ENCODE measurements around the gene MRPL55.

- TF ChIP-seq CTCF (conservative IDR thresholded peaks at IDR 0.05; ENCODE audit: low read depth, low read length) (no peak), EZH2phosphoT487 (IDR thresholded peaks at IDR 0.05; ENCODE audit: borderline replicate concordance, low read length) (no peak), EZH2 (IDR thresholded peaks at IDR 0.05; ENCODE audit: low read length, unreplicated experiment) (no peak)
These were observed 2.4 kb downstream of the MRPL55 start for GRCh38 chr1:228106800-228107054.
